IMR-90 (cell line): ENCODE data around the gene MAPKAP1.

ENCODE experiments used
- BHLHE40 ChIP-seq: fragments of 150-350 bp; IDR thresholded peaks from 2 replicates; pipeline ENCODE4 v1.6.1; 2016; ENCODE audit warnings: mild to moderate bottlenecking, low read depth, low read length
- CHD1 ChIP-seq: IDR thresholded peaks from 2 replicates; pipeline ENCODE4 v1.6.1; 2012; ENCODE audit warnings: low read depth, low read length, improper control_type of control experiment
- MAFK ChIP-seq: IDR thresholded peaks from 2 replicates; pipeline ENCODE4 v1.6.1; 2012; ENCODE audit warnings: low read depth, low read length, improper control_type of control experiment
- MAZ ChIP-seq: IDR thresholded peaks from 2 replicates; pipeline ENCODE4 v1.6.1; 2012; ENCODE audit warnings: low read depth, mild to moderate bottlenecking, low read length, improper control_type of control experiment, moderate library complexity, borderline replicate concordance
- MXI1 ChIP-seq: IDR thresholded peaks from 2 replicates; pipeline ENCODE4 v1.6.1; 2012; ENCODE audit warnings: low read depth, mild to moderate bottlenecking, low read length, moderate library complexity, borderline replicate concordance
- NFE2L2 ChIP-seq: fragments of 150-350 bp; IDR thresholded peaks from 2 replicates; pipeline ENCODE4 v1.6.1; 2016; ENCODE audit warnings: low read depth, mild to moderate bottlenecking, low read length
- POLR2A ChIP-seq: IDR thresholded peaks from 2 replicates; pipeline ENCODE4 v1.6.1; 2012; ENCODE audit warnings: mild to moderate bottlenecking, low read depth, low read length
- RCOR1 ChIP-seq: IDR thresholded peaks from 2 replicates; pipeline ENCODE4 v1.6.1; 2012; ENCODE audit warnings: mild to moderate bottlenecking, low read length, improper control_type of control experiment; ENCODE audit not compliant: insufficient replicate concordance
- RFX5 ChIP-seq: IDR thresholded peaks from 2 replicates; pipeline ENCODE4 v1.8.0; 2012; ENCODE audit warnings: low read depth, mild to moderate bottlenecking, low read length, moderate library complexity
- SMC3 ChIP-seq: fragments of 150-350 bp; IDR thresholded peaks from 2 replicates; pipeline ENCODE4 v1.6.1; 2016; ENCODE audit warnings: low read depth, mild to moderate bottlenecking, antibody characterized with exemption, low read length, moderate library complexity
- TF ChIP-seq, protein P1 (sequence below): conservative IDR thresholded peaks from 2 replicates; pipeline ENCODE4 v1.5.1; 2012; ENCODE audit warnings: mild to moderate bottlenecking, low read depth, low read length, improper control_type of control experiment
- TF ChIP-seq, protein P2 (sequence below): fragments of 150-350 bp; IDR thresholded peaks from 2 replicates; pipeline ENCODE4 v1.6.1; 2017; ENCODE audit warnings: mild to moderate bottlenecking, antibody characterized with exemption, low read length, low read depth

DNA sequence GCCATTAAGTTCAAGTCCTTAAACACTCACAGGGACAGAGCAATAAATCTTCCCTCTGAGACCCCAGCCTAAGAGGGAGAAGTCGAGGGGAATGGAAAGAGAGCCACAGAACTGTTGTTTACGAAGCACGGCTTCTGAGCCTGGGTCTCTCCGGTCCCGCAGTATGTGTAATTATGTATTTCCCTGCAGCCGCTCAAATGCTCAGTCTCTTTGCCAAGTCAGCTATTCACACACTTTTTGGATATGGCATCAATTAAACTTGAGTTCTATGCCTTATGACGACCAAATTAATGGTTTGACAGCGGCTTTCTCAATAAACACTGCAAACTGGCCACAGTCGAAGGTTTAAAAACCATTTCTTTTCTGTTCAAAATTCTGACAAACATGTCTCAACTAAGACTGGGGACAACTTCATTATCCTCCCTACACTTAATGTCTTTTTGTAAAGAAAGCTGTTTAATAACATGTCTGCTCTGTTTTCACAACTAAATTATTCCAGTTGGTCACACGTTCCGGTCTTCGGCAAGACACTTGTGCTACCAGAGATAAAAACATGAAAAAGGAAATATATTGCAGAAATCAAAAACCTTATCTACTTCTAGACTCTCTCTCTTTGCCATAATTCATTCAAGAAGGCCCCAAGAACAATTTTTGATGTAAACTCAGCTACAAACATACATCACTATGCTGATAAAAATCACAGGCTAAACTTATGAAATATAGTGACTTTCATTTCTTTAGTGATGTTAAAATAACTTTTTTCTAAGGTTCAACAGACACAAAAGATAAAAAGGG, 242.2 kb downstream of the MAPKAP1 start:
- TF ChIP-seq, protein P1, sequence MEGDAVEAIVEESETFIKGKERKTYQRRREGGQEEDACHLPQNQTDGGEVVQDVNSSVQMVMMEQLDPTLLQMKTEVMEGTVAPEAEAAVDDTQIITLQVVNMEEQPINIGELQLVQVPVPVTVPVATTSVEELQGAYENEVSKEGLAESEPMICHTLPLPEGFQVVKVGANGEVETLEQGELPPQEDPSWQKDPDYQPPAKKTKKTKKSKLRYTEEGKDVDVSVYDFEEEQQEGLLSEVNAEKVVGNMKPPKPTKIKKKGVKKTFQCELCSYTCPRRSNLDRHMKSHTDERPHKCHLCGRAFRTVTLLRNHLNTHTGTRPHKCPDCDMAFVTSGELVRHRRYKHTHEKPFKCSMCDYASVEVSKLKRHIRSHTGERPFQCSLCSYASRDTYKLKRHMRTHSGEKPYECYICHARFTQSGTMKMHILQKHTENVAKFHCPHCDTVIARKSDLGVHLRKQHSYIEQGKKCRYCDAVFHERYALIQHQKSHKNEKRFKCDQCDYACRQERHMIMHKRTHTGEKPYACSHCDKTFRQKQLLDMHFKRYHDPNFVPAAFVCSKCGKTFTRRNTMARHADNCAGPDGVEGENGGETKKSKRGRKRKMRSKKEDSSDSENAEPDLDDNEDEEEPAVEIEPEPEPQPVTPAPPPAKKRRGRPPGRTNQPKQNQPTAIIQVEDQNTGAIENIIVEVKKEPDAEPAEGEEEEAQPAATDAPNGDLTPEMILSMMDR, result no peak
- TF ChIP-seq, protein P2, sequence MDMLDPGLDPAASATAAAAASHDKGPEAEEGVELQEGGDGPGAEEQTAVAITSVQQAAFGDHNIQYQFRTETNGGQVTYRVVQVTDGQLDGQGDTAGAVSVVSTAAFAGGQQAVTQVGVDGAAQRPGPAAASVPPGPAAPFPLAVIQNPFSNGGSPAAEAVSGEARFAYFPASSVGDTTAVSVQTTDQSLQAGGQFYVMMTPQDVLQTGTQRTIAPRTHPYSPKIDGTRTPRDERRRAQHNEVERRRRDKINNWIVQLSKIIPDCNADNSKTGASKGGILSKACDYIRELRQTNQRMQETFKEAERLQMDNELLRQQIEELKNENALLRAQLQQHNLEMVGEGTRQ, result no peak
- TF ChIP-seq POLR2A, result no peak
- no peak for TF ChIP-seq BHLHE40
- no peak for TF ChIP-seq MXI1
- no peak for TF ChIP-seq SMC3
- TF ChIP-seq RCOR1, result no peak
- TF ChIP-seq CHD1, result no peak
- no peak for TF ChIP-seq NFE2L2
- no peak for TF ChIP-seq RFX5
- TF ChIP-seq MAFK, result no peak
- no peak for TF ChIP-seq MAZ
